Measurements from ENCODE around the gene RPS6KA3. TPM values are rescaled to one million over a fixed set of nuclear protein-coding genes. Genes with fewer than 3 reads are reported as not detected.

Gene RPS6KA3
- total RNA-seq = 10 to 100 TPM; 22.3 to 43.2 (median 34.5) TPM

GRCh38 chrX:20266810-20267606 lies at the start of gene RPS6KA3:
RPS6KA3 (minus strand) TSS chrX:20266909; CDS start chrX:20266632, 277 bp downstream.
- peak; percentile 88 to 98 for DNase-seq (ENCODE audit: low spot score in 2 of 2)
- intact Hi-C loops (cut with DNase I; ENCODE audit: low total_unique reads) = no loop called here
- TF ChIP-seq POLR2A (IDR thresholded peaks at IDR 0.05) = no peak
- no peak for TF ChIP-seq CTCF (IDR thresholded peaks at IDR 0.05)
- 1 to 43% methylated on average over 33 to 52 of the region's 77 CpGs for WGBS, 2 donors
- peak within 1 kb of the TSS; percentile 73 for H3K4me3 ChIP-seq (ENCODE audit: low read depth, poor library complexity, severe bottlenecking)

- intact Hi-C loops (cut with DNase I; ENCODE audit: low total_unique reads) = no loop called here
- DNase-seq (ENCODE audit: low spot score in 2 of 2) = no peak
- TF ChIP-seq CTCF (IDR thresholded peaks at IDR 0.05) = no peak
- TF ChIP-seq POLR2A (IDR thresholded peaks at IDR 0.05) = no peak
- no peak overlapping the region for H3K4me3 ChIP-seq (ENCODE audit: low read depth, poor library complexity, severe bottlenecking)
- 41 to 46% methylated on average over 2 of the region's 2 CpGs for WGBS, 2 donors
Measured at GRCh38 chrX:20315140-20315539, 48.4 kb upstream of the RPS6KA3 start.

DNA sequence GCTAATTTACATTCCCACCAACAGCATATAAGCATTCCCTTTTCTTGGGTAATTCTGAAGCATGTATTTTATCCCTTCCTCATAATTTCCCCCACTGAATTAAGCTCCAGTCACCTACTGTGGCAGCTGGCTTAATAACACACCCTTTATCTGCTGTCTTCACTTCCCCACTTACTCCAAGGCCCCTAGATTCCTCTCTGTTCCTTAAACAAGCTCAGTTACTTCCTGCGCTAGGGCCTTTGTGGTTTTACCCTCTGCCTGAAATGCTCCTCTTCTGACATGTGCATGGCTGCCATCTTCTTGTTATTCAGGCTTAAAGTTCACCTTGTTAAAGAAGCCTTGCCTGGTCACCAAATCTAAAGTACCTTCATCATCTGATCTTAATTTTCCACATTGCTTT lies 47.2 kb upstream of the RPS6KA3 start:
- 84 to 89% methylated on average over 1 of the region's 1 CpG for WGBS, 2 donors
- intact Hi-C loops (cut with DNase I; ENCODE audit: low total_unique reads) = no loop called here
- DNase-seq (ENCODE audit: low spot score in 2 of 2) = no peak
- TF ChIP-seq CTCF (IDR thresholded peaks at IDR 0.05) = no peak
- no peak for TF ChIP-seq POLR2A (IDR thresholded peaks at IDR 0.05)
- no peak overlapping the region for H3K4me3 ChIP-seq (ENCODE audit: low read depth, poor library complexity, severe bottlenecking)

DNA sequence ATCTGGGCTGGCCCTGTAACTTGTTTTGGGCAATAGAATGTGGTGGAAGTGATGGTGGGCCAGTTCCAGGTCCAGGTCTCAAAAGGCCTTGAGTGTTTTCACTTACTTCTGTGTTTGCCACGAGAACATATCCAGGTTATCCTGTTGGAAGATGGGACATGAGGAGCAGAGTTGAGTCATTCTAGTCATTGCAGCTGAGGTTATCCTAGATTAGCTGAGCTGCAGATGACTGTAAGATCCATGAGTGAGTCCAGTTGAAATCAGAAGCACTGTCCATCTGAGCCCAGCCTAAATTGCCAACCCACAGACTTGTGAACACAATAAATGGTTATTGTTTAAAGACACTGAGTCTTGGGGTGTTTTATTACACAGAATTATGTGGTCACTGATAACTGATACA lies 45.3 kb upstream of the RPS6KA3 start:
- TF ChIP-seq CTCF (IDR thresholded peaks at IDR 0.05) = no peak
- intact Hi-C loops (cut with DNase I; ENCODE audit: low total_unique reads) = no loop called here
- no peak overlapping the region for H3K4me3 ChIP-seq (ENCODE audit: low read depth, poor library complexity, severe bottlenecking)
- no peak for DNase-seq (ENCODE audit: low spot score in 2 of 2)
- 75 to 90% methylated on average over 1 of the region's 1 CpG for WGBS, 2 donors

DNA sequence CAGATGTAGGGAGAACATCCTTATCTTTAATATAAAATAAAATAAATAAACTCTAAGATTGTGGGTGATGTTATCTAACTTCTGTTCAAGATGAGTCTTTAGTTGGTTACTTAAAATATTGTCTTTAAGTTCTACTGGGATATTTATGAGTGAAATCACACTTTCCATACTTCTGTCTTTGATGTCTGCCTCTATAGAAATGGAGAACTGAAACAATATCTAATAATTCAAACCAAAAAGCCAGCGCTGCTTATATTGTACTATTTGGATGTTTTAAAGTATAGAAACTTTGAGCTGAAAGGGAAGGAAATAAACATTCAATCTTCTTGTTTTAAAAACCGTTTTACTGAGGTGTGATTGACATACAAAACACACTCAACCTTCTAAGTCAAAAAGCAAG lies 44.8 kb upstream of the RPS6KA3 start:
- intact Hi-C loops (cut with DNase I; ENCODE audit: low total_unique reads) = no loop called here
- H3K4me3 ChIP-seq (ENCODE audit: low read depth, poor library complexity, severe bottlenecking) = no peak overlapping the region
- 65 to 86% methylated on average over 2 of the region's 2 CpGs for WGBS, 2 donors

More for the DNA sequence above, 44.8 kb upstream of the RPS6KA3 start:
- no peak for DNase-seq (ENCODE audit: low spot score in 2 of 2)
- no peak for TF ChIP-seq POLR2A (IDR thresholded peaks at IDR 0.05)
- no peak for TF ChIP-seq CTCF (IDR thresholded peaks at IDR 0.05)

Data from lower leg skin (tissue), 4 donors.